Heart left ventricle (tissue), 16 donors: ENCODE data around the gene RASGEF1B. TPM values are rescaled to one million over a fixed set of nuclear protein-coding genes. Genes with fewer than 3 reads are reported as not detected.

Experiments used
- ATAC-seq, 4 donors: fragments of 200-7000 bp; cut with Tn5 transposase; one replicate each; pipeline ENCODE4 v1.9.1; 2020 to 2022; ENCODE audit warnings: moderate library complexity in 4 of 4, mild to moderate bottlenecking in 3 of 4, moderate number of reproducible peaks in 1 of 4
- DNase-seq, 5 donors: peaks; one replicate each; pipeline ENCODE4 v3.0.0-alpha.2; 2020
- H3K27ac ChIP-seq, 12 donors: fragments of 200-600 bp; sonication (generic) in 4 of 12; one replicate each; pipeline versions ENCODE4 v1.5.0 to v1.8.0; 2016 to 2022; ENCODE audit warnings: mild to moderate bottlenecking in 2 of 12
- H3K27me3 ChIP-seq, 9 donors: fragments of 200-600 bp; sonication (generic) in 2 of 9; one replicate each; pipeline versions ENCODE4 v1.5.1 to v1.8.0; 2016 to 2022; ENCODE audit warnings: mild to moderate bottlenecking in 3 of 9
- H3K36me3 ChIP-seq, 9 donors: fragments of 200-600 bp; sonication (generic) in 2 of 9; one replicate each; pipeline versions ENCODE4 v1.5.0 to v1.8.0; 2018 to 2022; ENCODE audit warnings: mild to moderate bottlenecking in 2 of 9
- H3K4me1 ChIP-seq, 12 donors: fragments of 200-600 bp; sonication (generic) in 4 of 12; one replicate each; pipeline versions ENCODE4 v1.5.0 to v1.8.0; 2016 to 2022; ENCODE audit warnings: mild to moderate bottlenecking in 3 of 12
- H3K4me3 ChIP-seq, 12 donors: fragments of 200-600 bp; sonication (generic) in 4 of 12; one replicate each; pipeline versions ENCODE4 v1.5.0 to v1.8.0; 2017 to 2022; ENCODE audit warnings: mild to moderate bottlenecking in 9 of 12, moderate library complexity in 4 of 12
- H3K9me3 ChIP-seq, 12 donors: fragments of 200-600 bp; sonication (generic) in 4 of 12; one replicate each; pipeline versions ENCODE4 v1.5.0 to v1.8.0; 2016 to 2022; ENCODE audit warnings: mild to moderate bottlenecking in 1 of 12
- POLR2A ChIP-seq, 2 donors: fragments of 450-650 bp; IDR thresholded peaks; one replicate each; pipeline ENCODE4 v1.6.1; 2017; ENCODE audit warnings: antibody characterized with exemption in 2 of 2, mild to moderate bottlenecking in 2 of 2, moderate library complexity in 2 of 2
- WGBS, 4 donors: extraction: QIAGEN DNeasy Blood & Tissue Kit in 2 of 4; methylation state at CpG; one replicate each; pipeline versions ENCODE4 v1.1.5 to v1.1.7; 2013 to 2018; 5-methylcytosine and 5-hydroxymethylcytosine counted together
- intact Hi-C, 10 donors: fragments of 100-400 bp; cut with DNase I; formaldehyde crosslinking; loops; one replicate each; pipeline versions ENCODE4 v1.11.1 to v1.14.2; 2022
- polyA plus RNA-seq, 2 donors: library from polyadenylated mRNA; stranded (reverse); fragments of 200-250 nt; gene quantifications; one replicate each; pipeline ENCODE4 v1.2.3, GENCODE V29; 2013
- total RNA-seq, 9 donors: library from RNA; depleted of rRNA in 2 of 9; stranded (reverse); fragments of >200 nt in 2 of 9; fragmentation: NEBNext Ultra II Directional in 3 of 9; extraction: Animal tissue kit (Norgen Biotek cat#: 25700) in 3 of 9; gene quantifications; one replicate each; pipeline versions ENCODE4 v1.1.0 to v1.2.4, GENCODE V29; 2016 to 2023
- TF ChIP-seq, protein P1 (sequence below), 12 donors: fragments of 200-600 bp; sonication (generic) in 4 of 12; IDR thresholded peaks; one replicate each; pipeline versions ENCODE4 v1.5.0 to v1.8.0; 2018 to 2022; ENCODE audit warnings: antibody characterized with exemption in 12 of 12, mild to moderate bottlenecking in 5 of 12
- donor health status: ischemic (EF 13 %, LVEDD 7.1; RV severe dilation, severe dysfunction).
- donor health status: healthy with polysubstance abuse.
- donor health status: DM: no; HTN: yes; CAD: no.
- donor health status: DM: no; HTN: no; CAD: no.
- donor health status: ischemic (EF 25% LVEDD 6.9; RV normal size, moderate dysfunction).
- donor health status: ischemic (EF 25% LVEDD 5.7; RV mildly dilated, moderate dysfunction).
- donor health status: healthy.
- donor health status: DM: yes; HTN: yes; CAD: no.
- donor health status: ischemic (EF 35%, LVEDD 5.7; RV mildly dilated, moderate dysfunction).
- donor health status: nonischemic (EF 11% LVEDD 7.7; RV severe dilation, severe dysfunction).
- donor health status: DM: yes; HTN: yes; CAD: no.
- donor health status: PGD.
- donor health status: ischemic (EF 29% LVEDD 5.4; RV normal size, mild dysfunction).
- donor health status: nonischemic (EF 23%, LVEDD 6.1; RV moderate dilation, normal function).

RASGEF1B gene
- total and polyA plus RNA-seq, 11 donors = 1.5 to 11.9 (median 2.9) TPM

DNA sequence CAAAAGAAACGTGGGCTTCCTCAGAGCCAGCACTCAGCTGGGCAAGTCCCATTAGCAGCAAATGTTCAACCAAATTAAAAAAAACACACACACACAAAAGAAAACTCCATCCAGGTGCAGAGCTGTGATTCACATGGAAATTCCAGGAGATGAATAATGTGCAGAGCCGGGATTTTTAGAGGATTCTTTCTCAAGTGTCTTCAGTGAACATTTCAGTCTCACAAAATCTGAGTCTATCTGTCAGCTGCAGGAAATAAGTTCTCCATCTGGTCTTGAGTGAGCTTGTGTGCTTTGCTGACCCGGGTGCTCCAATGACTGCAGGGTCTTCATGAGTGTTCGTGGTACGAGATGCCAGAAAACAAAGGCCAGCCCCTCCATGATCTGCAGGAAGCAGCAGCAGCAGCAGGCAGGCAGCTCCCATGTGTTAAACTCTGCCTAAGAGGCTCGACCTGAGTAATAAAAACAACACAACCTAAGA is 44.3 kb downstream of the RASGEF1B start:
- ATAC-seq (no peak), DNase-seq (no peak)
- Histone ChIP-seq H3K9me3 (no peaks in the 10 kb centered on the region), H3K4me3 (no peak overlapping the region), H3K36me3 (peaks cover 0 to 70% (median 33%) of the 10 kb centered on the region in 9 donors), H3K27me3 (no peaks in the 10 kb centered on the region), H3K4me1 (no peaks in the 10 kb centered on the region), H3K27ac (no peak overlapping the region)
- 43 to 48% (median 45%) methylated on average over 6 of the region's 6 CpGs for WGBS, 4 donors
- intact Hi-C loops = no loop called here
- no peak for TF ChIP-seq POLR2A (IDR thresholded peaks at IDR 0.05)
- TF ChIP-seq, protein P1, sequence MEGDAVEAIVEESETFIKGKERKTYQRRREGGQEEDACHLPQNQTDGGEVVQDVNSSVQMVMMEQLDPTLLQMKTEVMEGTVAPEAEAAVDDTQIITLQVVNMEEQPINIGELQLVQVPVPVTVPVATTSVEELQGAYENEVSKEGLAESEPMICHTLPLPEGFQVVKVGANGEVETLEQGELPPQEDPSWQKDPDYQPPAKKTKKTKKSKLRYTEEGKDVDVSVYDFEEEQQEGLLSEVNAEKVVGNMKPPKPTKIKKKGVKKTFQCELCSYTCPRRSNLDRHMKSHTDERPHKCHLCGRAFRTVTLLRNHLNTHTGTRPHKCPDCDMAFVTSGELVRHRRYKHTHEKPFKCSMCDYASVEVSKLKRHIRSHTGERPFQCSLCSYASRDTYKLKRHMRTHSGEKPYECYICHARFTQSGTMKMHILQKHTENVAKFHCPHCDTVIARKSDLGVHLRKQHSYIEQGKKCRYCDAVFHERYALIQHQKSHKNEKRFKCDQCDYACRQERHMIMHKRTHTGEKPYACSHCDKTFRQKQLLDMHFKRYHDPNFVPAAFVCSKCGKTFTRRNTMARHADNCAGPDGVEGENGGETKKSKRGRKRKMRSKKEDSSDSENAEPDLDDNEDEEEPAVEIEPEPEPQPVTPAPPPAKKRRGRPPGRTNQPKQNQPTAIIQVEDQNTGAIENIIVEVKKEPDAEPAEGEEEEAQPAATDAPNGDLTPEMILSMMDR (IDR thresholded peaks at IDR 0.05) = no peak

DNA sequence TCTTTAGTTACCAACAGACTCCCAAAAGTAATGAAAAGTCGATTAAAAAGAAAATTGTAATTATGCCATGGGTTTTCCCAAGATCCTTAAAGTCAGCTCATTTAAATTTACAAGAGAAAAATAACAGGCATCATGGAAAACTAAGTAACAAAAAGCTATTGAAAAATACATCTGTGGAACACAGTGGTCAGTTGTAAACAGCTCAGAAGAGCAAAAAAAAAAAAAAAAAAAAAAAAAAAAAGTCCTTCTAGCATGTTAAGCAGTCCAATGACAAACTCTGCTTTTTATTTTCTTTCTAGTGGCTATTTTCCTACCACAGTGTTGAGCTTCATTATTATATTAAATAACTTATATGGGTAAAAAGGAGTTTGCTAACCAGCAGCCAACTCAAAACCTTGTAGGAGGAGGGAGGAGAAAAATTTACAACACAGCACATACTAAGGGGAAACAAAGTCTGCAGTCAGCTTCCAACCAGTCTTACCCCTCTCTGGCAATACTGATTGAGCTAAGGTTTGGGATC is 44.9 kb downstream of the RASGEF1B start:
- no peak for ATAC-seq
- no peaks in the 10 kb centered on the region for H3K9me3 ChIP-seq
- H3K4me1 ChIP-seq = peaks cover 0 to 5% (median 0%) of the 10 kb centered on the region in 12 donors
- H3K36me3 ChIP-seq = peaks cover 0 to 64% (median 27%) of the 10 kb centered on the region in 9 donors
- TF ChIP-seq, protein P1 (IDR thresholded peaks at IDR 0.05) = no peak
- no peak for TF ChIP-seq POLR2A (IDR thresholded peaks at IDR 0.05)
- 78 to 85% (median 82%) methylated on average over 1 of the region's 1 CpG for WGBS, 4 donors
- H3K27ac ChIP-seq = no peak overlapping the region
- no peak overlapping the region for H3K4me3 ChIP-seq
- no peaks in the 10 kb centered on the region for H3K27me3 ChIP-seq
- no peak for DNase-seq
- intact Hi-C loops = no loop called here

DNA sequence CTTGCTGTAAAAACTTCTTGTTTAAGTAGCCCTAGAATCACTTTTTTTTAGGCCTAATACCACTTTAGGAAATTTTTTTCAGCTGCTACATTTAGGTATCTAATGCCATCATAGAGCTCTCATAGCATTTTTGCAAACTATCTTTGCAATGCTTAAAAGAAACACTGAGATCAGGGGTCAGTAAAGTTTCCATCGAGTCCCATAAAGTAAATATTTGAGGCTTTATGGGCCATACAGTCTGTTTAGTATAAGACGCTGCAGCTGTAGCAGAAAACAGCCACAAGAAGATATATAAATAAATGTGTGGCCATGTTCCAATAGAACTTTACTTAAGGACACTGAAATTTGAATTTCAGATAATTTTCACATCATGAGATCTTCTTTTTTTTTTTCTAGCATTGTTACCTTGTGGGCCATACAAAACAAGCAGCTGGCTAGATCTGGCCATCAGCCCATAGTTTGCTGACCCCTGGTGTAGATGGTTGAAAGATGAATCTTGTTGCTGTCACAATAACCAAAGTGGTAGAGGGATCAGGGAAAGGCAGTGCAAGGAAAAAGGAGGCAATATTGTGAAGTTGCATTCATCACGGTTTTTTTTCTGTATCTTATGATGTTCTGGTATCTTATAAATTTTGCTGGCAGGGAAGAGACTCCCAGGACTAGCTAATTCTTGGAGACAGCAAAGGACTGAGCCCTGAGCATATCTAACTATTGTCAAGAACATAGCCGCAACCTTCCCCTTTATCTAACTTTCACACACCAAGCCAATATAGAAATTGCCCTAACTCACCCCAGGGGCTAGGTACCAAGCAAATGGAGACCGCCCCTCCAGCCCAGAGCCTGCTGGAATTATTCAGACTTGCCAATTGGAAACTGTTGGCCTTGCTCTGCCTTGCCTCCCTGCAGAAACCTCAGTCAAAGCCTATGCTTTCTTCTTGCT is 46.6 kb downstream of the RASGEF1B start:
- ATAC-seq = no peak
- WGBS, 4 donors = 88 to 93% (median 91%) methylated on average over 5 of the region's 5 CpGs
- Histone ChIP-seq H3K4me1 (peaks cover 0 to 11% (median 0%) of the 10 kb centered on the region in 12 donors), H3K27ac (no peak overlapping the region), H3K27me3 (no peaks in the 10 kb centered on the region), H3K4me3 (no peak overlapping the region), H3K9me3 (no peaks in the 10 kb centered on the region), H3K36me3 (peaks cover 0 to 47% (median 16%) of the 10 kb centered on the region in 9 donors)
- TF ChIP-seq, protein P1 (IDR thresholded peaks at IDR 0.05) = no peak
- no peak for DNase-seq
- intact Hi-C loops = no loop called here

DNA sequence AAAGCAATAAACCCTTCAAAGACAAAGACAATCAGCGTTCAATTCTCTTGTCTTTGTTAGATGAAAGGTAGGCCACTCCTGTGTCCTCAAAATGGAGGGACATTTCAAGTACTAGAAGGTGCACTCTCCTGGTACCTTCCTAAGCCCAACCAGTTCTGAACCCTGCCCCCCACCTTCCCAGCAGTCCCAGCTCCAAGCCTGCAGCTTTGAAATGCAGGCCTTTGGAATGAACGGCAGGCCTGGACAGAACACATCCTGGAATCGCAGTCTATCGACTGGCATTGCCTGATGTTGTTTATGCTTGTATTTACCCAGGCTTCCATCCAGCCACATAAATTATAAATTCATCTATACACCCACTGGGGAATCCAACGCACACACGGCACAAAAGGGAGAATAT is 47.4 kb downstream of the RASGEF1B start:
- intact Hi-C loops = no loop called here
- Histone ChIP-seq H3K27me3 (no peaks in the 10 kb centered on the region), H3K36me3 (peaks cover 0 to 40% (median 9%) of the 10 kb centered on the region in 9 donors), H3K27ac (no peak overlapping the region), H3K4me3 (no peak overlapping the region), H3K9me3 (no peaks in the 10 kb centered on the region), H3K4me1 (peaks cover 0 to 11% (median 0%) of the 10 kb centered on the region in 12 donors)
- 71 to 89% (median 85%) methylated on average over 6 of the region's 6 CpGs for WGBS, 4 donors
- no peak for ATAC-seq
- TF ChIP-seq POLR2A (IDR thresholded peaks at IDR 0.05) = no peak
- TF ChIP-seq, protein P1 (IDR thresholded peaks at IDR 0.05) = no peak
- DNase-seq = no peak
